Measurements from ENCODE around the gene ZNF827. TPM values are rescaled to one million over a fixed set of nuclear protein-coding genes. Genes with fewer than 3 reads are reported as not detected.

Gene ZNF827
- total RNA-seq, 1 donor from 2014 or later, result 50.2 TPM

DNA sequence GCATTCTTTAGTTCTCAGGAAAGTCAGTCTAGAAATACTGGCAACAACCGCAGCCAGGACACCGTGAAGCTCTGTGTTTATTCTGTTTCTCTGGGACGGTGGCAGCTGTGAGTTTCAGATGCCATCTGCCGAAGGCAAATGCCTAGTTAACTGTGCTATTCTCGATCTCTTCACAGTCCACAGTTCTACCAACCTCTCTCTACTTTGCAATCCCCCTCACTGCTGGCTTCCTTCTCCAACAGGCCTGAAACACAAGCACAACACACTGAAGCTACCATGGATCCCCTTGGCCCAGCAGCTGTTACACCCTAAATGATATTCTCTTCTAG is 118.8 kb downstream of the ZNF827 start:
- H3K4me1 Mint-ChIP-seq (ENCODE audit: low read depth), result no peaks in the 10 kb centered on the region
- H3K9me3 Mint-ChIP-seq (ENCODE audit: low read depth), result no peaks in the 10 kb centered on the region
- TF ChIP-seq, protein P1, sequence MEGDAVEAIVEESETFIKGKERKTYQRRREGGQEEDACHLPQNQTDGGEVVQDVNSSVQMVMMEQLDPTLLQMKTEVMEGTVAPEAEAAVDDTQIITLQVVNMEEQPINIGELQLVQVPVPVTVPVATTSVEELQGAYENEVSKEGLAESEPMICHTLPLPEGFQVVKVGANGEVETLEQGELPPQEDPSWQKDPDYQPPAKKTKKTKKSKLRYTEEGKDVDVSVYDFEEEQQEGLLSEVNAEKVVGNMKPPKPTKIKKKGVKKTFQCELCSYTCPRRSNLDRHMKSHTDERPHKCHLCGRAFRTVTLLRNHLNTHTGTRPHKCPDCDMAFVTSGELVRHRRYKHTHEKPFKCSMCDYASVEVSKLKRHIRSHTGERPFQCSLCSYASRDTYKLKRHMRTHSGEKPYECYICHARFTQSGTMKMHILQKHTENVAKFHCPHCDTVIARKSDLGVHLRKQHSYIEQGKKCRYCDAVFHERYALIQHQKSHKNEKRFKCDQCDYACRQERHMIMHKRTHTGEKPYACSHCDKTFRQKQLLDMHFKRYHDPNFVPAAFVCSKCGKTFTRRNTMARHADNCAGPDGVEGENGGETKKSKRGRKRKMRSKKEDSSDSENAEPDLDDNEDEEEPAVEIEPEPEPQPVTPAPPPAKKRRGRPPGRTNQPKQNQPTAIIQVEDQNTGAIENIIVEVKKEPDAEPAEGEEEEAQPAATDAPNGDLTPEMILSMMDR (IDR thresholded peaks at IDR 0.05; ENCODE audit: unreplicated experiment), result no peak
- DNase-seq (ENCODE audit: low spot score, unreplicated experiment), result no peak
- H3K27me3 Mint-ChIP-seq, result no peaks in the 10 kb centered on the region
- H3K4me3 Mint-ChIP-seq (ENCODE audit: low read depth), result no peak overlapping the region
- H3K27ac Mint-ChIP-seq, result no peak overlapping the region
- H3K36me3 Mint-ChIP-seq (ENCODE audit: insufficient read depth), result peaks cover 15% of the 10 kb centered on the region

DNA sequence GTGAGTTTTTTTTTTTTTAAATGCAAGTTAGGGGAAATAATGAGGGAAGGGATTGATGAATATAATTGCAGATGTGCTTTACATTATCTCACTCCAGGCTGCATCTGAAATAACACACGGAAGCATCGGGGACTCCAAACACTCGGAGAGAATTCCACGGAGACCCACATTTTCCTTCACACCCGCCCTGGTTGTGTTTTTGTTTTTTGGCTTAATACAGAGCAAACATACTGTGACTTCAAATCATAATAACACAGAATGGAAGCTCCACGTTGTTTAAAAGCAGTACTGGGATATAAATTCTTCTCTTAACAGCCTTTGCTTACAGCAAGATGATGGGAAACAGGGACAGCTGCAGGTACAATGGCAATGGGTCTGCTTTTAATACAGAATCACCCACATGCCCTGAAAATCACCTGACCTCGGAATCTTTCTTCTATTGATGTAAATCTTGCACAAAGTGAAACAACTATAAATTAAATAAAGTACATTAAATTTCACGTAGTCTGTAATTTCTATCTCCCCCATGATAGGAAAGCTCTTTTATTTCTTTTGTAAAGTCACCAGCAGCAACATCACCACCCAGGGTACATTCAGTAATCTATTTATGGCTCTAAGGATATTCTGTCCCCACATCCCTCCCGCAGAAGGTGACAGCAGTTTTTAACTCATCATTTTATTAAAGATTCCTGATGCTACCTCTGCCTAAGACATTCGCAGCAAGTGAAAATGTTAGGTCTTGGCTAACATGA is 119.3 kb downstream of the ZNF827 start:
- Mint-ChIP-seq H3K27ac (no peak overlapping the region), H3K9me3 (ENCODE audit: low read depth) (no peaks in the 10 kb centered on the region), H3K36me3 (ENCODE audit: insufficient read depth) (peaks cover 17% of the 10 kb centered on the region), H3K4me3 (ENCODE audit: low read depth) (no peak overlapping the region), H3K27me3 (no peaks in the 10 kb centered on the region), H3K4me1 (ENCODE audit: low read depth) (no peaks in the 10 kb centered on the region)
- TF ChIP-seq, protein P1 (IDR thresholded peaks at IDR 0.05; ENCODE audit: unreplicated experiment), result no peak
- no peak for DNase-seq (ENCODE audit: low spot score, unreplicated experiment)

DNA sequence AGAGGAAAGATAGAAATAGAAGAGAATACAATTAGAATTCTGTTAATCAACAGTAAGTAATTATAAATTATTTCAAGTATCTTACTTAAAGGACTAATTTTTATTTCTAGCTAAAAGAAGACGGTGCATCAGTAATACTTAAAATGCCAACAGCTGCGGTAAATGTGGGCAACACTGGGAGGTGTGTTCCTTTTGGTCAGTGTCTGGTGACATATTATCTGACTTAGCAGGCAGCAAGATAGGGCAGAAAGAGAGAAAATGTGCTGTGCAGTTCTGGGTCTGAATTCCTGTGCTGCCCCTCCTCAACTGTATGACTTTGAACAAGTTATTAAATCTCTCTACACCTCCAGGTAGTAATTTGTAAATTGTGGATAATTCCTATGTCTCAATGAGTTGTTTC is 120.6 kb downstream of the ZNF827 start:
- DNase-seq (ENCODE audit: low spot score, unreplicated experiment), result no peak
- no peaks in the 10 kb centered on the region for H3K9me3 Mint-ChIP-seq (ENCODE audit: low read depth)
- peaks cover 24% of the 10 kb centered on the region for H3K36me3 Mint-ChIP-seq (ENCODE audit: insufficient read depth)
- H3K27ac Mint-ChIP-seq, result no peak overlapping the region
- no peak overlapping the region for H3K4me3 Mint-ChIP-seq (ENCODE audit: low read depth)
- TF ChIP-seq, protein P1 (IDR thresholded peaks at IDR 0.05; ENCODE audit: unreplicated experiment), result no peak
- no peaks in the 10 kb centered on the region for H3K4me1 Mint-ChIP-seq (ENCODE audit: low read depth)
- H3K27me3 Mint-ChIP-seq, result no peaks in the 10 kb centered on the region

DNA sequence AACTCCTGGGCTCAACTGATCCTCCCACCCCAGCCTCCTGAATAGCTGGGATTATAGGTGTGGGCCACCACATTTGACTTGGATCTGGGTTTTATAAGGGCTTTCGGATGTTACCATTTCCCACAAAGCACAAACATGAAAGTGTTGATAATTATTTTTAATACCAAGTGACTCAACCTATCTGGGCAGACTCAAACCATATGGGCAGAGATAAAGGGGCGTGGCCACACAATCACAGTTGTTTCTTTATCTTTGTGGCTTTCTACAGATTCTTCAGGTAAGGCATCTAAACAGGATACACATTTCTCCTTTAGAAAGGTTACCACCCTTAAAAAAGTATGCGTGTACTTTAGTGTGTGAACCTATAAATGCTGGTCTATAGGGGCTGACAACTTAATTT is 122.5 kb downstream of the ZNF827 start:
- Mint-ChIP-seq H3K4me3 (ENCODE audit: low read depth) (no peak overlapping the region), H3K4me1 (ENCODE audit: low read depth) (no peaks in the 10 kb centered on the region), H3K36me3 (ENCODE audit: insufficient read depth) (peaks cover 38% of the 10 kb centered on the region), H3K27ac (no peak overlapping the region), H3K27me3 (no peaks in the 10 kb centered on the region), H3K9me3 (ENCODE audit: low read depth) (no peaks in the 10 kb centered on the region)
- DNase-seq (ENCODE audit: low spot score, unreplicated experiment), result no peak
- TF ChIP-seq, protein P1 (IDR thresholded peaks at IDR 0.05; ENCODE audit: unreplicated experiment), result no peak

DNA sequence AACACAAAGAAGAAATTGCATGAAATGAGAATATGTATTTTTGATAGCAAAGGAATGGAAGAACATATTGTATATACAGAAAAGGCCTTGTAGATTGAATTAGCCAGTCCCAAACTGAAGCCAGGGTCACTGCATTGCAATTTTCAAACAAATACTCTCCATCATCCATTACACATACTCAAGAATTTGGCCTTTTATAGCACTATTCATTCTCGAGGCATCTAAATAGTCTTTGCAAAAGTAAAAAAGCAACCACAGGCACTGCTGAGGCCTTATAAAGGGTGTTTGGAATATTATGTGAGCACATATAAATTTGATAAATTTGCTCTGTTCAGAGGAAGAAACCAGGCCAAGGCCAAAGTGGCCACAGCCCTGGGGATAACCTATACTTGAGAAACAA is 123.0 kb downstream of the ZNF827 start:
- no peak for DNase-seq (ENCODE audit: low spot score, unreplicated experiment)
- no peaks in the 10 kb centered on the region for H3K4me1 Mint-ChIP-seq (ENCODE audit: low read depth)
- H3K36me3 Mint-ChIP-seq (ENCODE audit: insufficient read depth), result peaks cover 42% of the 10 kb centered on the region
- TF ChIP-seq, protein P1 (IDR thresholded peaks at IDR 0.05; ENCODE audit: unreplicated experiment), result no peak
- H3K27ac Mint-ChIP-seq, result no peak overlapping the region
- H3K4me3 Mint-ChIP-seq (ENCODE audit: low read depth), result no peak overlapping the region
- H3K27me3 Mint-ChIP-seq, result no peaks in the 10 kb centered on the region
- H3K9me3 Mint-ChIP-seq (ENCODE audit: low read depth), result peaks cover under 1% of the 10 kb centered on the region

Data from progenitor cell of endocrine pancreas (in vitro differentiated cells).